ENCODE data around the gene ATXN1. TPM values are rescaled to one million over a fixed set of nuclear protein-coding genes. Genes with fewer than 3 reads are reported as not detected.

The ATXN1 gene
- total RNA-seq, 5 donors from 2014 or later (not counting 1 experiment from before 2014, with no cell fraction given): 65.1 to 101 (median 77.5) TPM

DNA sequence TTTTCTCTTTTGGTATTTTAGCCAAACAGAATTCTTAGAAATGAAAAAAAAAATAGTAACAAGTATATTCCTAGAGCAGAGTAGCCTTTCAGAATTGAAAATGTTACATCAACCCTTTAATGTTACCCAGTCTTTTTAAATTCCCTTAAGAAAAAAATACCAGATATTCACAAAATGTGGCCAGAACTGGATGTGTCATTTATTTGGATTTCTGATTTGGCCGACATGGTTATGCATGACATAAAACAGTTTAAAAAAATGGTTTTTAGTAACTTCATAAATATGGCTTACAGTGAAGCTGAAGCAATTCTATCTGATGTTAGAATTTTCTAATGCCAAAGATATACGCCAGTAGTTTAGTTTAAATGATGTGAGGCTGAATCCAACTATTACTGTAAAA lies 112.0 kb downstream of the ATXN1 start:
- ATAC-seq (replicated peaks in 1 of 4) (no peak), DNase-seq (no peak)
- peaks cover 0 to 16% of the 10 kb centered on the region in 2 donors for H3K36me3 ChIP-seq (ENCODE audit: control insufficient read depth in 2 of 2, extremely low read depth in 1 of 2, insufficient read depth in 1 of 2, low read length in 1 of 2)
- ChIA-PET POLR2A (interaction anchor here in 1 of 2 donors (0.5 kb wide), 1 partner anchor 110 kb away, joined by 6 read pairs; no protein-coding TSS in a partner anchor), CTCF (interaction anchor here in 1 of 2 donors (1.3 kb wide), 1 partner anchor 109 kb away, joined by 3 read pairs; no protein-coding TSS in a partner anchor)
- peaks cover 30 to 51% (median 34%) of the 10 kb centered on the region in 3 donors for H3K4me1 Mint-ChIP-seq
- peaks cover 27% of the 10 kb centered on the region for H3K36me3 Mint-ChIP-seq
- no peaks in the 10 kb centered on the region for H3K27me3 ChIP-seq (replicated peaks in 1 of 2; ENCODE audit: control insufficient read depth in 2 of 2, extremely low read depth in 1 of 2, insufficient read depth in 2 of 2, low read length in 1 of 2)
- H3K9me3 Mint-ChIP-seq: no peaks in the 10 kb centered on the region
- no peaks in the 10 kb centered on the region for H3K27me3 Mint-ChIP-seq
- H3K4me1 ChIP-seq (ENCODE audit: control insufficient read depth in 1 of 2, extremely low read depth in 1 of 2, insufficient read depth in 2 of 2, low read length in 2 of 2): peaks cover 6 to 32% of the 10 kb centered on the region in 2 experiments
- no peak overlapping the region for H3K4me3 Mint-ChIP-seq
- 100% methylated on average over 1 of the region's 2 CpGs for WGBS (ENCODE audit: insufficient coverage)
- no peak overlapping the region for H3K4me3 ChIP-seq (ENCODE audit: control insufficient read depth in 1 of 2, extremely low read depth in 1 of 2, low read length in 1 of 2)
- no peak overlapping the region for H3K27ac Mint-ChIP-seq
- no peaks in the 10 kb centered on the region for H3K9me3 ChIP-seq
- no peak overlapping the region for H3K27ac ChIP-seq (ENCODE audit: low read length)

DNA sequence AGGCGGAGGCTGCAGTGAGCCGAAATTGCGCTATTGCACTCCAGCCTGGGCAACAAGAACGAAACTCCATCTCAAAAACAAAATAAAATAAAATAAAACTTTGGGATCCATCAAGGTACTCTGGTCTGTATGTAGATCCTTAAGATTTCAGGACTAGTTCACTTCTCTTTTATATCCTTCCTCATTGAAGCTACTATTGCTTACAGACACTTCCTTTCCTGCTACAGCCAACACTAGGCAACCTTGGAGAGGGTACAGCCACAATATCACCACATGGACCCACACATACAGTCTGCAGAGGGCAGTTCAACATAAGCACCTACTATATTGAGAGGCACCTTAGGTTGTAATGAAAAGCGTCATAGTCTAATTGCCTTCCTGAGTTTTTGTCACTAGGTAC lies 113.3 kb downstream of the ATXN1 start:
- H3K4me1 Mint-ChIP-seq: peaks cover 24 to 39% (median 25%) of the 10 kb centered on the region in 3 donors
- no peak overlapping the region for H3K4me3 Mint-ChIP-seq
- ATAC-seq (replicated peaks in 1 of 4) (no peak), DNase-seq (no peak)
- ChIA-PET POLR2A (no interaction called here), CTCF (no interaction called here)
- Histone ChIP-seq H3K4me1 (ENCODE audit: control insufficient read depth in 1 of 2, extremely low read depth in 1 of 2, insufficient read depth in 2 of 2, low read length in 2 of 2) (peaks cover 6 to 19% of the 10 kb centered on the region in 2 experiments), H3K27me3 (replicated peaks in 1 of 2; ENCODE audit: control insufficient read depth in 2 of 2, extremely low read depth in 1 of 2, insufficient read depth in 2 of 2, low read length in 1 of 2) (no peaks in the 10 kb centered on the region), H3K27ac (ENCODE audit: low read length) (no peak overlapping the region), H3K9me3 (no peaks in the 10 kb centered on the region), H3K36me3 (ENCODE audit: control insufficient read depth in 2 of 2, extremely low read depth in 1 of 2, insufficient read depth in 1 of 2, low read length in 1 of 2) (peaks cover 0 to 12% of the 10 kb centered on the region in 2 donors), H3K4me3 (ENCODE audit: control insufficient read depth in 1 of 2, extremely low read depth in 1 of 2, low read length in 1 of 2) (no peak overlapping the region)
- no peaks in the 10 kb centered on the region for H3K27me3 Mint-ChIP-seq
- WGBS (ENCODE audit: insufficient coverage): 100% methylated on average over 1 of the region's 5 CpGs
- no peak overlapping the region for H3K27ac Mint-ChIP-seq
- H3K36me3 Mint-ChIP-seq: peaks cover 30% of the 10 kb centered on the region
- no peaks in the 10 kb centered on the region for H3K9me3 Mint-ChIP-seq

DNA sequence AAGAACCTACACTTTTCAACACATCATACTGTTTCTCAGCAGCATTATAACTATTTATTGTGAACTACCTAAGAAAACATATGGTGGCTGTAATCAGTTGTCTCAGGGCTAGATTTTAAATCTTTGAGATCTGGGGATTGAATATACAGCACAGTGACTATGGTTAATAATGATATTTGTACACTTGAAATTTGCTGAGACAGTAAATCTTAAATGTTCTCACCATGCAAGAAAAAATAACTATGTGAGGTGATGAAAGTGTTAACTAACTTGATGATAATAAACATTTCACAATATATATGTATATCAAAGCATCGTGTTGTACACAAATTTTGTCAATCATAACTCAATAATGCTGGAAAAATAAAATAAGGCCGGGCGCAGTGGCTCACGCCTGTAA lies 113.8 kb downstream of the ATXN1 start:
- Mint-ChIP-seq H3K4me1 (peaks cover 19 to 33% (median 19%) of the 10 kb centered on the region in 3 donors), H3K4me3 (no peak overlapping the region), H3K27me3 (no peaks in the 10 kb centered on the region), H3K9me3 (no peaks in the 10 kb centered on the region), H3K36me3 (peaks cover 28% of the 10 kb centered on the region), H3K27ac (no peak overlapping the region)
- H3K36me3 ChIP-seq (ENCODE audit: control insufficient read depth in 2 of 2, extremely low read depth in 1 of 2, insufficient read depth in 1 of 2, low read length in 1 of 2): peaks cover 0 to 12% of the 10 kb centered on the region in 2 donors
- ATAC-seq (replicated peaks in 1 of 4) (no peak), DNase-seq (no peak)
- POLR2A ChIA-PET: no interaction called here
- CTCF ChIA-PET: no interaction called here
- H3K9me3 ChIP-seq: no peaks in the 10 kb centered on the region
- H3K27me3 ChIP-seq (replicated peaks in 1 of 2; ENCODE audit: control insufficient read depth in 2 of 2, extremely low read depth in 1 of 2, insufficient read depth in 2 of 2, low read length in 1 of 2): no peaks in the 10 kb centered on the region
- H3K4me3 ChIP-seq (ENCODE audit: control insufficient read depth in 1 of 2, extremely low read depth in 1 of 2, low read length in 1 of 2): no peak overlapping the region
- H3K27ac ChIP-seq (ENCODE audit: low read length): no peak overlapping the region
- WGBS (ENCODE audit: insufficient coverage): no CpG with 5 or more reads among the region's 4 CpGs
- peaks cover 6 to 13% of the 10 kb centered on the region in 2 experiments for H3K4me1 ChIP-seq (ENCODE audit: control insufficient read depth in 1 of 2, extremely low read depth in 1 of 2, insufficient read depth in 2 of 2, low read length in 2 of 2)

DNA sequence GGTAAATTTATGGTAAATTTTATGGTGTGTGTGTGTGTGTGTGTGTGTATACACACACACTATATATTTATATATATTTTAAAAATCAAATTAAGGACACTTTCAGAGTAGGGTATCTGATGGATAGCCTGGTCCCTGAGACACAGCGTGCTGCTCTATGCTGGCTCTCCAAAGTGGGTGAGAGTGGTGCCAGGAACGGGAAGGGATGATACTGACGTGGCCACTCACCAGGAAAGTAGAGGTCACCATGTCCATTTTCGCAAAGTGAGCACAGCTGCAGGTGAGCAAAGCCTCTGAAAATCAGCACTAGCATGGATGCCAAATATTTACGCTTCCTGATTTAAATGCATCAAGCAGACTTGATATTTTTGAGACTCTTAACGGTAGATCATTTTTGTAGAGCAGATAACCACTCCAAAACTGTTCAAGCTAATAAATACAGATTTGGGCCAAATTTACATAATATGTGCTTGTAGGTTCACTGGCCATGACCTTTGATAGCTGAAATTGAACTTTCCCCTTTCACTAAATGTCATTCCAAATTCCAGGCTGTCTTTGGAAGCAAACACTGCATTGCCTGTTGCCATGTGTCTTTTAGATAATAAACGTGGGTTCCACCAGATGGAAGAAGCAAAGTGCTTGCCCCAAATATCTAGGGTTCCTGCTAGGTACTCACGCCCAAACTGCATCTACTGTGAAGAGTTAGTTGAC lies 116.6 kb downstream of the ATXN1 start:
- Mint-ChIP-seq H3K9me3 (no peaks in the 10 kb centered on the region), H3K4me3 (no peak overlapping the region), H3K27ac (no peak overlapping the region), H3K4me1 (peaks cover 8 to 19% (median 10%) of the 10 kb centered on the region in 3 donors), H3K27me3 (no peaks in the 10 kb centered on the region), H3K36me3 (peaks cover 39% of the 10 kb centered on the region)
- WGBS (ENCODE audit: insufficient coverage): 83% methylated on average over 6 of the region's 8 CpGs
- Histone ChIP-seq H3K27ac (ENCODE audit: low read length) (no peak overlapping the region), H3K9me3 (no peaks in the 10 kb centered on the region), H3K27me3 (replicated peaks in 1 of 2; ENCODE audit: control insufficient read depth in 2 of 2, extremely low read depth in 1 of 2, insufficient read depth in 2 of 2, low read length in 1 of 2) (no peaks in the 10 kb centered on the region), H3K4me3 (ENCODE audit: control insufficient read depth in 1 of 2, extremely low read depth in 1 of 2, low read length in 1 of 2) (no peak overlapping the region), H3K4me1 (ENCODE audit: control insufficient read depth in 1 of 2, extremely low read depth in 1 of 2, insufficient read depth in 2 of 2, low read length in 2 of 2) (no peaks in the 10 kb centered on the region), H3K36me3 (ENCODE audit: control insufficient read depth in 2 of 2, extremely low read depth in 1 of 2, insufficient read depth in 1 of 2, low read length in 1 of 2) (peaks cover 0 to 8% of the 10 kb centered on the region in 2 donors)
- CTCF ChIA-PET: no interaction called here
- DNase-seq: no peak
- POLR2A ChIA-PET: interaction anchor here in 1 of 2 donors (0.5 to 0.7 kb wide), 3 partner anchors 15 to 117 kb away, joined by 5 to 17 read pairs (median 7); no protein-coding TSS in a partner anchor
- no peak for ATAC-seq (replicated peaks in 1 of 4)

DNA sequence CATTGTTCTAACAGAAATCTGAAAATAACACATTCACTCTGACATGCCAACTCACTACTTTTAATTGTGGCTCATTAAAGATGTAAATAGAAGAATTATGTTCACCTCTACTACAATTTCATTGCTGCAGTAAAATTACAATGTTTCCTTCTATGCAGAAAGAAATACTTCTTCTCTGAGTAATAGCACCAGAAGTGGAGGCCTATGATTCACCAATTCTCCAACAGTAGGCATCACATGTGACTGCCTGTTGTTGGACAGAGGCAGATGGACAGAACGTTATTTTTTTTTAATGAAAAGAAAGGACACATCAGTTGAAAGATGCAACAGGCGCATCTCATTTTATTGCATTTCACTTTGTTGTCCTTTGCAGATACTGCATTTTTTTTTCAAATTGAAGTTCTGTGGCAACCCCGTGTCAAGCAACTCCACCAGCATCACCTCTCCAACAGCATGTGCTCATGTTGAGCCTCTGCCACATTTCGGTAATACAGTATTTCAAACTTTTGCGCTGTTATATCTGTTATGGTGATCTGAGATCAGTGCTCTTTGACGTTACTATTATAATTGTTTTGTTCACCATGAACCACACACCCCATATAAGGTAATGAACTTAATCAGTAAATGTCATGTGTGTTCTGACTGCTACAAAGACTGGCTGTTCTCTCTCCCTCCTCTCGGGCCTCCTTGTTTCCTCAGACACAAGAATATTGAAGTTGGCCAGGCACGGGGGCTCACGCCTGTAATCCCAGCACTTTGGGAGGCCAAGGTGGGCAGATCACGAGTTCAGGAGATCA lies 121.4 kb downstream of the ATXN1 start:
- peaks cover 0 to 4% of the 10 kb centered on the region in 2 experiments for H3K4me1 ChIP-seq (ENCODE audit: control insufficient read depth in 1 of 2, extremely low read depth in 1 of 2, insufficient read depth in 2 of 2, low read length in 2 of 2)
- POLR2A ChIA-PET: no interaction called here
- peaks cover 47% of the 10 kb centered on the region for H3K36me3 Mint-ChIP-seq
- H3K4me3 Mint-ChIP-seq: no peak overlapping the region
- no peak overlapping the region for H3K27ac ChIP-seq (ENCODE audit: low read length)
- peaks cover 0 to 5% of the 10 kb centered on the region in 2 donors for H3K36me3 ChIP-seq (ENCODE audit: control insufficient read depth in 2 of 2, extremely low read depth in 1 of 2, insufficient read depth in 1 of 2, low read length in 1 of 2)
- H3K9me3 Mint-ChIP-seq: no peaks in the 10 kb centered on the region
- H3K4me3 ChIP-seq (ENCODE audit: control insufficient read depth in 1 of 2, extremely low read depth in 1 of 2, low read length in 1 of 2): no peak overlapping the region
- DNase-seq: no peak
- no peaks in the 10 kb centered on the region for H3K9me3 ChIP-seq
- 78% methylated on average over 4 of the region's 10 CpGs for WGBS (ENCODE audit: insufficient coverage)
- H3K27me3 Mint-ChIP-seq: no peaks in the 10 kb centered on the region
- no peak overlapping the region for H3K27ac Mint-ChIP-seq
- CTCF ChIA-PET: interaction anchor here in 1 of 2 donors (1.5 kb wide), 1 partner anchor 12 kb away, joined by 4 read pairs; no protein-coding TSS in a partner anchor
- peaks cover 6 to 24% (median 16%) of the 10 kb centered on the region in 3 donors for H3K4me1 Mint-ChIP-seq
- no peaks in the 10 kb centered on the region for H3K27me3 ChIP-seq (replicated peaks in 1 of 2; ENCODE audit: control insufficient read depth in 2 of 2, extremely low read depth in 1 of 2, insufficient read depth in 2 of 2, low read length in 1 of 2)
- ATAC-seq (replicated peaks in 1 of 4): no peak

DNA sequence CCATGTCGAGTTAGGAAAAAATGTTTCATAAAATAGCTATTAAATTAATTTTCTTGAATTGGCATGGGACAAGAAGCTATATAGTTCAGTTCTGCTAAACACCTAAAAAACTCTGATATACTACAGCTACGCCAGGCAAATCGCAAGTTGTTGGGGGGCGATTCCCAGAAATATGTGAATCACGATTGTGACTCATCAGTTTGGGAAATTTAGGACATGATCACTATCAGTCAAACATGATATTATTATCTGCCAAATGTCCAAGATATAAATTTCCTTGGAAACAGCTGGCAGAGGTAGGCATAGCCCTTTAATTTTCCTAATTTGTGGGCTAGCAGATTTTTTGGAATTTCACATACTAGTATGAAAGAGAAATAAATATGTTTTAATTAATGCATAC lies 123.6 kb downstream of the ATXN1 start:
- no peak overlapping the region for H3K4me3 Mint-ChIP-seq
- Histone ChIP-seq H3K4me1 (ENCODE audit: control insufficient read depth in 1 of 2, extremely low read depth in 1 of 2, insufficient read depth in 2 of 2, low read length in 2 of 2) (peaks cover 0 to 9% of the 10 kb centered on the region in 2 experiments), H3K9me3 (no peaks in the 10 kb centered on the region), H3K27ac (ENCODE audit: low read length) (no peak overlapping the region), H3K4me3 (ENCODE audit: control insufficient read depth in 1 of 2, extremely low read depth in 1 of 2, low read length in 1 of 2) (no peak overlapping the region), H3K27me3 (replicated peaks in 1 of 2; ENCODE audit: control insufficient read depth in 2 of 2, extremely low read depth in 1 of 2, insufficient read depth in 2 of 2, low read length in 1 of 2) (no peaks in the 10 kb centered on the region), H3K36me3 (ENCODE audit: control insufficient read depth in 2 of 2, extremely low read depth in 1 of 2, insufficient read depth in 1 of 2, low read length in 1 of 2) (peaks cover 0 to 3% of the 10 kb centered on the region in 2 donors)
- H3K27me3 Mint-ChIP-seq: no peaks in the 10 kb centered on the region
- no CpG with 5 or more reads among the region's 5 CpGs for WGBS (ENCODE audit: insufficient coverage)
- no peaks in the 10 kb centered on the region for H3K9me3 Mint-ChIP-seq
- peaks cover 45% of the 10 kb centered on the region for H3K36me3 Mint-ChIP-seq
- no peak for ATAC-seq (replicated peaks in 1 of 4)
- no peak for DNase-seq
- ChIA-PET POLR2A (interaction anchor here in 1 of 2 donors (0.6 kb wide), 1 partner anchor 172 kb away, joined by 5 read pairs; no protein-coding TSS in a partner anchor), CTCF (interaction anchor here in 1 of 2 donors (1.4 kb wide), 1 partner anchor 125 kb away, joined by 5 read pairs; no protein-coding TSS in a partner anchor)
- peaks cover 18 to 37% (median 28%) of the 10 kb centered on the region in 3 donors for H3K4me1 Mint-ChIP-seq
- H3K27ac Mint-ChIP-seq: no peak overlapping the region
